ENCODE measurements around the gene ONECUT3.

GRCh38 chr19:1829958-1830357 lies 76.7 kb downstream of the ONECUT3 start:
- TF ChIP-seq CTCF (IDR thresholded peaks at IDR 0.05), result no peak
- no peak for TF ChIP-seq POLR2A (IDR thresholded peaks at IDR 0.05)

Data from adrenal gland (tissue), 5 donors.